HepG2 (cell line): ENCODE data around the gene BDKRB1. TPM values are rescaled to one million over a fixed set of nuclear protein-coding genes. Genes with fewer than 3 reads are reported as not detected.

Experiments
- ATAC-seq: fragments of 200-7000 bp; cut with Tn5 transposase; 3 replicates; pipeline ENCODE4 v1.9.1; 2020; ENCODE audit warnings: mild to moderate bottlenecking, moderate library complexity
- BruUV-seq: library from RNA; stranded (reverse); fragments of 400-500 nt; replicated peaks from 2 replicates; lab custom pipeline; 2021; lab: Mats Ljungman, UMichigan
- CTCF ChIA-PET: fragments of 300-600 bp; formaldehyde crosslinking; extraction: SDS; loops from one replicate; lab custom pipeline; 2021; ENCODE audit warnings: low total read pairs, inconsistent platforms, low intra/inter-chr PET ratio; lab: Yijun Ruan, JAX
- POLR2A ChIA-PET: fragments of 350-600 bp; sonication (Branson Sonifier 250); formaldehyde crosslinking; loops from one replicate; lab custom pipeline; 2020; ENCODE audit warnings: antibody characterized with exemption, inconsistent platforms; lab: Yijun Ruan, JAX
- DNase-seq: peaks from one replicate; pipeline ENCODE4 v3.0.0-alpha.2; 2015; ENCODE audit warnings: low spot score
- FAIRE-seq: peaks from 3 replicates; lab custom pipeline; 2011; peaks lifted over from hg19 to GRCh38; lab: Jason Lieb, UNC
- H2AFZ ChIP-seq: one replicate; pipeline ENCODE4 v1.6.1; 2011; ENCODE audit warnings: low read length, inconsistent platforms
- H3K27ac ChIP-seq: fragments of 300-600 bp; 3 replicates; pipeline ENCODE4 v1.8.0; 2011; ENCODE audit warnings: mixed run types, mild to moderate bottlenecking, mixed read lengths, low read length, inconsistent platforms; ENCODE audit not compliant: insufficient read depth; ENCODE audit errors: extremely low read length
- H3K27me3 ChIP-seq, 2 experiments: fragments of 200-600 bp in 1 of 2; 2 replicates in 1 of 2; 3 replicates in 1 of 2; pipeline versions ENCODE4 v1.6.0 to v1.8.0; 2011; ENCODE audit warnings: low read length in 2 of 2, mild to moderate bottlenecking in 2 of 2, moderate library complexity in 2 of 2, inconsistent platforms in 1 of 2; ENCODE audit not compliant: insufficient read depth in 2 of 2, control insufficient read depth in 1 of 2
- H3K36me3 ChIP-seq, 2 experiments: fragments of 200-600 bp in 1 of 2; replicated peaks in 1 of 2; 2 replicates in 1 of 2; 3 replicates in 1 of 2; pipeline versions ENCODE4 v1.5.1 to v1.8.0; 2011; ENCODE audit warnings: low read length in 2 of 2, inconsistent platforms in 1 of 2; ENCODE audit not compliant: insufficient read depth in 2 of 2, control insufficient read depth in 1 of 2
- H3K4me1 ChIP-seq: 2 replicates; pipeline ENCODE4 v1.5.1; 2012; ENCODE audit warnings: low read length, inconsistent platforms; ENCODE audit not compliant: insufficient read depth
- H3K4me2 ChIP-seq: 2 replicates; pipeline ENCODE4 v1.6.0; 2011; ENCODE audit warnings: low read depth, low read length, inconsistent platforms
- H3K4me3 ChIP-seq, 3 experiments: fragments of 200-600 bp in 1 of 3; sonication (generic), shearing (Covaris generic) in 1 of 3; replicated peaks in 1 of 3; 2 replicates each; pipeline ENCODE4 v1.5.1; 2011 to 2016; ENCODE audit warnings: low read length in 3 of 3, inconsistent platforms in 2 of 3, low read depth in 2 of 3, mild to moderate bottlenecking in 2 of 3, control low read depth in 1 of 3, mixed read lengths in 1 of 3; ENCODE audit not compliant: insufficient read depth in 1 of 3
- H3K79me2 ChIP-seq: one replicate; pipeline ENCODE4 v1.6.1; 2011; ENCODE audit warnings: low read length, inconsistent platforms; ENCODE audit not compliant: insufficient read depth
- H3K9ac ChIP-seq: 2 replicates; pipeline ENCODE4 v1.6.0; 2011; ENCODE audit warnings: mild to moderate bottlenecking, low read depth, low read length, inconsistent platforms; ENCODE audit not compliant: insufficient read depth
- H3K9me3 ChIP-seq: 2 replicates; pipeline ENCODE4 v1.5.1; 2012; ENCODE audit warnings: mild to moderate bottlenecking, low read length
- H4K20me1 ChIP-seq: 2 replicates; pipeline ENCODE4 v1.6.0; 2011; ENCODE audit warnings: inconsistent platforms, mild to moderate bottlenecking, low read length, moderate library complexity; ENCODE audit not compliant: insufficient read depth
- AFF4 ChIP-seq: sonication (generic); formaldehyde crosslinking; IDR thresholded peaks from 2 replicates; pipeline ENCODE4 v1.4.0; 2020; ENCODE audit warnings: missing genetic modification reagents
- ARNT ChIP-seq: fragments of 450-650 bp; IDR thresholded peaks from 2 replicates; pipeline ENCODE4 v1.6.1; 2017
- BORCS8-MEF2B ChIP-seq: sonication (generic); formaldehyde crosslinking; IDR thresholded peaks from 2 replicates; pipeline ENCODE4 v1.8.0; 2022; ENCODE audit warnings: mild to moderate bottlenecking, missing genetic modification reagents
- CHD4 ChIP-seq: fragments of 200-600 bp; sonication (generic); IDR thresholded peaks from 2 replicates; pipeline ENCODE4 v1.7.0; 2017; ENCODE audit warnings: mild to moderate bottlenecking, low read length, borderline replicate concordance
- HIVEP1 ChIP-seq: sonication (generic); formaldehyde crosslinking; IDR thresholded peaks from 2 replicates; pipeline ENCODE4 v1.4.0; 2020; ENCODE audit warnings: mild to moderate bottlenecking, missing genetic modification reagents
- MAFK ChIP-seq, 2 experiments: IDR thresholded peaks in 1 of 2; conservative IDR thresholded peaks in 1 of 2; 2 replicates each; pipeline ENCODE4 v1.6.1; 2011; ENCODE audit warnings: improper control_type of control experiment in 2 of 2, low read length in 2 of 2
- MIXL1 ChIP-seq: IDR thresholded peaks from 2 replicates; pipeline ENCODE4 v1.6.1; 2016
- NAIF1 ChIP-seq: sonication (generic); formaldehyde crosslinking; IDR thresholded peaks from 2 replicates; pipeline ENCODE4 v1.5.0; 2020; ENCODE audit warnings: mild to moderate bottlenecking, missing genetic modification reagents, borderline replicate concordance
- NKX3-1 ChIP-seq: sonication (generic); formaldehyde crosslinking; IDR thresholded peaks from 2 replicates; pipeline ENCODE4 v1.5.0; 2020; ENCODE audit warnings: missing genetic modification reagents
- NR3C1 ChIP-seq: sonication (generic); formaldehyde crosslinking; IDR thresholded peaks from 2 replicates; pipeline ENCODE4 v1.4.0; 2020; ENCODE audit warnings: missing genetic modification reagents
- RARG ChIP-seq: sonication (generic); formaldehyde crosslinking; IDR thresholded peaks from 2 replicates; pipeline ENCODE4 v1.4.0; 2020; ENCODE audit warnings: low read depth, mild to moderate bottlenecking, missing genetic modification reagents
- SMAD3 ChIP-seq: sonication (generic); formaldehyde crosslinking; IDR thresholded peaks from 2 replicates; pipeline ENCODE4 v1.4.0; 2020; ENCODE audit warnings: missing genetic modification reagents
- ZFX ChIP-seq: sonication (generic); formaldehyde crosslinking; IDR thresholded peaks from 2 replicates; pipeline ENCODE4 v1.4.0; 2020; ENCODE audit warnings: mild to moderate bottlenecking, low read depth, missing genetic modification reagents, moderate library complexity
- ZNF224 ChIP-seq: sonication (generic); formaldehyde crosslinking; IDR thresholded peaks from 2 replicates; pipeline ENCODE4 v1.5.0; 2020; ENCODE audit warnings: mild to moderate bottlenecking, missing genetic modification reagents
- ZNF30 ChIP-seq: sonication (generic); formaldehyde crosslinking; IDR thresholded peaks from 2 replicates; pipeline ENCODE4 v1.5.0; 2020; ENCODE audit warnings: mild to moderate bottlenecking, missing genetic modification reagents
- ZNF317 ChIP-seq: sonication (generic); formaldehyde crosslinking; IDR thresholded peaks from 2 replicates; pipeline ENCODE4 v1.5.0; 2020; ENCODE audit warnings: mild to moderate bottlenecking, missing genetic modification reagents
- ZNF773 ChIP-seq: sonication (generic); formaldehyde crosslinking; IDR thresholded peaks from 2 replicates; pipeline ENCODE4 v1.4.0; 2020; ENCODE audit warnings: missing genetic modification reagents, borderline replicate concordance
- WGBS: methylation state at CpG from one replicate; pipeline ENCODE4 v1.1.6; 2017; ENCODE audit warnings: low lambda C conversion rate; 5-methylcytosine and 5-hydroxymethylcytosine counted together
- in situ Hi-C: cut with HindIII; loops from 2 replicates; pipeline ENCODE4 v1.10.0; 2017; ENCODE audit warnings: low pct_unique_long_range_greater_than_20kb; ENCODE audit not compliant: extremely low pct_ligation_motif_present
- intact Hi-C: fragments of 100-400 bp; cut with micrococcal nuclease; formaldehyde crosslinking; loops from one replicate; pipeline ENCODE4 v1.10.0; 2022; ENCODE audit not compliant: unreplicated experiment
- polyA plus RNA-seq, 8 experiments: library from polyadenylated mRNA; depleted of rRNA in 3 of 8; stranded (reverse) in 7 of 8; unstranded in 1 of 8; fragments of >200 nt; fragmentation: Illumina TruSeq in 4 of 8; extraction: Trizol in 4 of 8; gene quantifications; 2 replicates each; pipeline versions ENCODE4 v1.2.1 to v1.2.3, GENCODE V29; 2011 to 2016; ENCODE audit warnings: low read depth in 4 of 8, missing spikeins in 1 of 8, mixed read lengths in 1 of 8; ENCODE audit not compliant: insufficient read depth in 1 of 8
- total RNA-seq, 5 experiments: library from RNA; depleted of rRNA; stranded (reverse); fragments of >200 nt; fragmentation: Illumina TruSeq; extraction: Trizol; gene quantifications; 2 replicates each; pipeline ENCODE4 v1.2.3, GENCODE V29; 2016; ENCODE audit warnings: low read depth in 1 of 5
- TF ChIP-seq, protein P1 (sequence below): sonication (generic); formaldehyde crosslinking; IDR thresholded peaks from 2 replicates; pipeline ENCODE4 v1.5.0; 2020; ENCODE audit warnings: mild to moderate bottlenecking, missing genetic modification reagents
- TF ChIP-seq, protein P2 (sequence below): sonication (generic); formaldehyde crosslinking; IDR thresholded peaks from 2 replicates; pipeline ENCODE4 v1.4.0; 2020; ENCODE audit warnings: missing genetic modification reagents, borderline replicate concordance

BDKRB1 gene
- total and polyA plus RNA-seq, 2 of the 13 experiments (the other 11 are each of a cell fraction or from before 2014, with no cell fraction given) = 0.05 TPM; not detected in 1

GRCh38 chr14:96246539-96246847 is 9.5 kb upstream of the BDKRB1 start:
- ATAC-seq = no peak
- intact Hi-C loops = no loop called here
- Histone ChIP-seq H3K36me3 (no peaks in the 10 kb centered on the region), H4K20me1 (no peaks in the 10 kb centered on the region), H3K9ac (no peak overlapping the region), H3K27me3 (no peaks in the 10 kb centered on the region), H3K4me1 (no peaks in the 10 kb centered on the region), H3K79me2 (no peaks in the 10 kb centered on the region), H3K27ac (no peak overlapping the region), H3K4me2 (no peak overlapping the region), H3K4me3 (no peak overlapping the region), H3K9me3 (no peaks in the 10 kb centered on the region), H2AFZ (no peak overlapping the region)
- DNase-seq = no peak
- CTCF ChIA-PET = no interaction called here
- BruUV-seq = no TSS peak
- TF ChIP-seq SMAD3 (CRISPR knock-in tag) = no peak
- TF ChIP-seq ZNF30 (CRISPR knock-in tag) = no peak
- TF ChIP-seq NKX3-1 (CRISPR knock-in tag) = no peak
- no peak for TF ChIP-seq MAFK (conservative IDR thresholded peaks at IDR 0.05 in 1 of 2, IDR thresholded peaks at IDR 0.05 in 1 of 2; ENCODE audit: low read length in 2 of 2)
- TF ChIP-seq NAIF1 (CRISPR knock-in tag) = no peak
- no peak for TF ChIP-seq AFF4 (CRISPR knock-in tag)
- TF ChIP-seq ZNF773 = no peak
- TF ChIP-seq MIXL1 = no peak
- TF ChIP-seq ARNT = no peak
- TF ChIP-seq RARG (CRISPR knock-in tag) = no peak
- no peak for TF ChIP-seq HIVEP1 (CRISPR knock-in tag)
- TF ChIP-seq ZNF224 = no peak
- TF ChIP-seq, protein P1, sequence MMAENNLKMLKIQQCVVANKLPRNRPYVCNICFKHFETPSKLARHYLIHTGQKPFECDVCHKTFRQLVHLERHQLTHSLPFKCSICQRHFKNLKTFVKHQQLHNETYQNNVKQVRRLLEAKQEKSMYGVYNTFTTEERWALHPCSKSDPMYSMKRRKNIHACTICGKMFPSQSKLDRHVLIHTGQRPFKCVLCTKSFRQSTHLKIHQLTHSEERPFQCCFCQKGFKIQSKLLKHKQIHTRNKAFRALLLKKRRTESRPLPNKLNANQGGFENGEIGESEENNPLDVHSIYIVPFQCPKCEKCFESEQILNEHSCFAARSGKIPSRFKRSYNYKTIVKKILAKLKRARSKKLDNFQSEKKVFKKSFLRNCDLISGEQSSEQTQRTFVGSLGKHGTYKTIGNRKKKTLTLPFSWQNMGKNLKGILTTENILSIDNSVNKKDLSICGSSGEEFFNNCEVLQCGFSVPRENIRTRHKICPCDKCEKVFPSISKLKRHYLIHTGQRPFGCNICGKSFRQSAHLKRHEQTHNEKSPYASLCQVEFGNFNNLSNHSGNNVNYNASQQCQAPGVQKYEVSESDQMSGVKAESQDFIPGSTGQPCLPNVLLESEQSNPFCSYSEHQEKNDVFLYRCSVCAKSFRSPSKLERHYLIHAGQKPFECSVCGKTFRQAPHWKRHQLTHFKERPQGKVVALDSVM = no peak
- TF ChIP-seq BORCS8-MEF2B (CRISPR knock-in tag) = no peak
- no peak for TF ChIP-seq NR3C1 (CRISPR knock-in tag)
- TF ChIP-seq CHD4 = no peak
- no peak for TF ChIP-seq ZNF317 (CRISPR knock-in tag)
- TF ChIP-seq, protein P2, sequence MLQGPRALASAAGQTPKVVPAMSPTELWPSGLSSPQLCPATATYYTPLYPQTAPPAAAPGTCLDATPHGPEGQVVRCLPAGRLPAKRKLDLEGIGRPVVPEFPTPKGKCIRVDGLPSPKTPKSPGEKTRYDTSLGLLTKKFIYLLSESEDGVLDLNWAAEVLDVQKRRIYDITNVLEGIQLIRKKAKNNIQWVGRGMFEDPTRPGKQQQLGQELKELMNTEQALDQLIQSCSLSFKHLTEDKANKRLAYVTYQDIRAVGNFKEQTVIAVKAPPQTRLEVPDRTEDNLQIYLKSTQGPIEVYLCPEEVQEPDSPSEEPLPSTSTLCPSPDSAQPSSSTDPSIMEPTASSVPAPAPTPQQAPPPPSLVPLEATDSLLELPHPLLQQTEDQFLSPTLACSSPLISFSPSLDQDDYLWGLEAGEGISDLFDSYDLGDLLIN (CRISPR knock-in tag) = no peak
- TF ChIP-seq ZFX = no peak
- 0% methylated on average over 1 of the region's 1 CpG for WGBS
- POLR2A ChIA-PET = no interaction called here
- in situ Hi-C loops = no loop called here
- no peak for FAIRE-seq
